ENCODE data around the gene LRRN4. TPM values are rescaled to one million over a fixed set of nuclear protein-coding genes. Genes with fewer than 3 reads are reported as not detected.

LRRN4 gene
- total and polyA plus RNA-seq, 9 of the 15 experiments (the other 6 are each of a cell fraction or from before 2014, with no cell fraction given): not detected

DNA sequence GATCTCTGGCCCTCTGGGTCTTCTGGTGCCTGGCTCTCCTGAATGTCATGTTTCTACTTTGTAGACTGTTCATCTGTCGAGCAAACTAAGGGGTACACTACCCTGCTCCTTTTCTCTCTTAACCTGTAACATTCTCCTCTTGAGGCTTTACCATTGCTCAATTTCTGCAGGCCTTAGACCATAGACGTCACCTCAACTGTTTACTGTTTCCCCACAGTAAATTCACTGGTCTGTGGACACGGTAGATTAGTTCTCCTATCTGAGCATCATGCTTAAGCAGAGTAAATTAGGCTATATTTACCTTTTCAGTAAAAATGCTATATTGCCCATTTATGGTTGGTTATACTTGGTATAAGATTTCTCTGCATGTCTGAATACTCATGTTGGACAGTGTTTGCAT is 62.9 kb downstream of the LRRN4 start (continued):
- TF ChIP-seq, protein P1, sequence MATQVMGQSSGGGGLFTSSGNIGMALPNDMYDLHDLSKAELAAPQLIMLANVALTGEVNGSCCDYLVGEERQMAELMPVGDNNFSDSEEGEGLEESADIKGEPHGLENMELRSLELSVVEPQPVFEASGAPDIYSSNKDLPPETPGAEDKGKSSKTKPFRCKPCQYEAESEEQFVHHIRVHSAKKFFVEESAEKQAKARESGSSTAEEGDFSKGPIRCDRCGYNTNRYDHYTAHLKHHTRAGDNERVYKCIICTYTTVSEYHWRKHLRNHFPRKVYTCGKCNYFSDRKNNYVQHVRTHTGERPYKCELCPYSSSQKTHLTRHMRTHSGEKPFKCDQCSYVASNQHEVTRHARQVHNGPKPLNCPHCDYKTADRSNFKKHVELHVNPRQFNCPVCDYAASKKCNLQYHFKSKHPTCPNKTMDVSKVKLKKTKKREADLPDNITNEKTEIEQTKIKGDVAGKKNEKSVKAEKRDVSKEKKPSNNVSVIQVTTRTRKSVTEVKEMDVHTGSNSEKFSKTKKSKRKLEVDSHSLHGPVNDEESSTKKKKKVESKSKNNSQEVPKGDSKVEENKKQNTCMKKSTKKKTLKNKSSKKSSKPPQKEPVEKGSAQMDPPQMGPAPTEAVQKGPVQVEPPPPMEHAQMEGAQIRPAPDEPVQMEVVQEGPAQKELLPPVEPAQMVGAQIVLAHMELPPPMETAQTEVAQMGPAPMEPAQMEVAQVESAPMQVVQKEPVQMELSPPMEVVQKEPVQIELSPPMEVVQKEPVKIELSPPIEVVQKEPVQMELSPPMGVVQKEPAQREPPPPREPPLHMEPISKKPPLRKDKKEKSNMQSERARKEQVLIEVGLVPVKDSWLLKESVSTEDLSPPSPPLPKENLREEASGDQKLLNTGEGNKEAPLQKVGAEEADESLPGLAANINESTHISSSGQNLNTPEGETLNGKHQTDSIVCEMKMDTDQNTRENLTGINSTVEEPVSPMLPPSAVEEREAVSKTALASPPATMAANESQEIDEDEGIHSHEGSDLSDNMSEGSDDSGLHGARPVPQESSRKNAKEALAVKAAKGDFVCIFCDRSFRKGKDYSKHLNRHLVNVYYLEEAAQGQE (IDR thresholded peaks at IDR 0.05; ENCODE audit: borderline replicate concordance): no peak
- TF ChIP-seq, protein P1 (CRISPR knock-in tag; IDR thresholded peaks at IDR 0.05; ENCODE audit: low read depth): no peak
- no peak for TF ChIP-seq ZNF707 (CRISPR knock-in tag; conservative IDR thresholded peaks at IDR 0.05)
- TF ChIP-seq, protein P2, sequence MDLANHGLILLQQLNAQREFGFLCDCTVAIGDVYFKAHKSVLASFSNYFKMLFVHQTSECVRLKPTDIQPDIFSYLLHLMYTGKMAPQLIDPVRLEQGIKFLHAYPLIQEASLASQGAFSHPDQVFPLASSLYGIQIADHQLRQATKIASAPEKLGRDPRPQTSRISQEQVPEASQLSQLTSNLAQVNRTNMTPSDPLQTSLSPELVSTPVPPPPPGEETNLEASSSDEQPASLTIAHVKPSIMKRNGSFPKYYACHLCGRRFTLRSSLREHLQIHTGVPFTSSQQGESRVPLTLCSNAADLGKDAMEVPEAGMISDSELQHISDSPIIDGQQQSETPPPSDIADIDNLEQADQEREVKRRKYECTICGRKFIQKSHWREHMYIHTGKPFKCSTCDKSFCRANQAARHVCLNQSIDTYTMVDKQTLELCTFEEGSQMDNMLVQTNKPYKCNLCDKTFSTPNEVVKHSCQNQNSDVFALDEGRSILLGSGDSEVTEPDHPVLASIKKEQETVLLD (IDR thresholded peaks at IDR 0.05): no peak
- TF ChIP-seq RAD51 (IDR thresholded peaks at IDR 0.05; ENCODE audit: borderline replicate concordance, low read depth): no peak
- no peak for TF ChIP-seq SOX6 (IDR thresholded peaks at IDR 0.05)
- no peak for TF ChIP-seq PHF21A (IDR thresholded peaks at IDR 0.05; ENCODE audit: borderline replicate concordance, low read depth)
- no peak for TF ChIP-seq BRD4 (IDR thresholded peaks at IDR 0.05)
- TF ChIP-seq HLTF (IDR thresholded peaks at IDR 0.05): no peak

Small RNA genes within 50 kb of the gene (small RNA-seq; reads per million reads assigned to genes)
- gene RN7SL498P: not detected

Other genes with a start within 250 kb of the LRRN4 start
- not detected in 2 replicates for gene CHGB, start 142.6 kb downstream of the LRRN4 start, total RNA-seq (2014; rRNA removed)
- 0.13 TPM in 1 of 2 replicates, not detected in the other for gene CHGB, start 142.6 kb downstream of the LRRN4 start, total RNA-seq (2014; rRNA removed; fragmentation: Illumina TruSeq; extraction: Trizol)
- 0.04 TPM in 1 of 2 replicates, not detected in the other for gene CHGB, start 142.6 kb downstream of the LRRN4 start, total RNA-seq (2015; rRNA removed; fragmentation: Illumina TruSeq; extraction: Trizol)
- gene CHGB, start 142.6 kb downstream of the LRRN4 start, total RNA-seq (2021): 0.09 TPM in 1 of 2 replicates, not detected in the other
- not detected in 2 replicates for gene CHGB, start 142.6 kb downstream of the LRRN4 start, polyA plus RNA-seq (2011; rRNA removed)
- 0.07 TPM in 1 of 2 replicates, not detected in the other for gene CHGB, start 142.6 kb downstream of the LRRN4 start, polyA plus RNA-seq (2014; fragmentation: Illumina TruSeq; extraction: Trizol)
- under 1 TPM in 1 of 2 experiments, not detected in 1; 0.03 TPM for gene CHGB, start 142.6 kb downstream of the LRRN4 start, polyA plus RNA-seq (2014; fragmentation: Nextera tagmentation; extraction: Ambion mirVana)
- gene CHGB, start 142.6 kb downstream of the LRRN4 start, polyA plus RNA-seq (2014; rRNA removed): not detected in 2 replicates
- 15.8 and 17.9 TPM in 2 replicates for gene TRMT6, start 103.5 kb downstream of the LRRN4 start, total RNA-seq (2014; rRNA removed)
- 15.6 and 17.0 TPM in 2 replicates for gene TRMT6, start 103.5 kb downstream of the LRRN4 start, total RNA-seq (2014; rRNA removed; fragmentation: Illumina TruSeq; extraction: Trizol)
- 15.0 and 16.8 TPM in 2 replicates for gene TRMT6, start 103.5 kb downstream of the LRRN4 start, total RNA-seq (2015; rRNA removed; fragmentation: Illumina TruSeq; extraction: Trizol)
- 12.8 and 14.4 TPM in 2 replicates for gene TRMT6, start 103.5 kb downstream of the LRRN4 start, total RNA-seq (2021)
- gene TRMT6, start 103.5 kb downstream of the LRRN4 start, polyA plus RNA-seq (2011; rRNA removed): 10.8 and 11.3 TPM in 2 replicates
- 19.4 and 21.3 TPM in 2 replicates for gene TRMT6, start 103.5 kb downstream of the LRRN4 start, polyA plus RNA-seq (2014; fragmentation: Illumina TruSeq; extraction: Trizol)
- gene TRMT6, start 103.5 kb downstream of the LRRN4 start, polyA plus RNA-seq (2014; fragmentation: Nextera tagmentation; extraction: Ambion mirVana): 10 to 100 TPM; 10.6 to 13.5 TPM
- 16.9 and 19.6 TPM in 2 replicates for gene TRMT6, start 103.5 kb downstream of the LRRN4 start, polyA plus RNA-seq (2014; rRNA removed)
- 19.3 and 22.5 TPM in 2 replicates for gene MCM8, start 103.4 kb downstream of the LRRN4 start, total RNA-seq (2014; rRNA removed)
- 43.8 and 46.2 TPM in 2 replicates for gene MCM8, start 103.4 kb downstream of the LRRN4 start, total RNA-seq (2014; rRNA removed; fragmentation: Illumina TruSeq; extraction: Trizol)
- gene MCM8, start 103.4 kb downstream of the LRRN4 start, total RNA-seq (2015; rRNA removed; fragmentation: Illumina TruSeq; extraction: Trizol): 35.1 and 37.4 TPM in 2 replicates
- 21.5 and 21.8 TPM in 2 replicates for gene MCM8, start 103.4 kb downstream of the LRRN4 start, total RNA-seq (2021)
- gene MCM8, start 103.4 kb downstream of the LRRN4 start, polyA plus RNA-seq (2011; rRNA removed): 38.1 and 43.2 TPM in 2 replicates
- 31.6 and 35.0 TPM in 2 replicates for gene MCM8, start 103.4 kb downstream of the LRRN4 start, polyA plus RNA-seq (2014; fragmentation: Illumina TruSeq; extraction: Trizol)
- 1 to 10 TPM; 4.5 to 9.0 TPM for gene MCM8, start 103.4 kb downstream of the LRRN4 start, polyA plus RNA-seq (2014; fragmentation: Nextera tagmentation; extraction: Ambion mirVana)
- gene MCM8, start 103.4 kb downstream of the LRRN4 start, polyA plus RNA-seq (2014; rRNA removed): 25.4 and 30.5 TPM in 2 replicates
- 28.3 and 28.9 TPM in 2 replicates for gene CRLS1, start 47.9 kb downstream of the LRRN4 start, total RNA-seq (2014; rRNA removed)
- 74.1 and 81.4 TPM in 2 replicates for gene CRLS1, start 47.9 kb downstream of the LRRN4 start, total RNA-seq (2014; rRNA removed; fragmentation: Illumina TruSeq; extraction: Trizol)
- gene CRLS1, start 47.9 kb downstream of the LRRN4 start, total RNA-seq (2015; rRNA removed; fragmentation: Illumina TruSeq; extraction: Trizol): 49.9 and 54.3 TPM in 2 replicates
- 46.7 and 47.8 TPM in 2 replicates for gene CRLS1, start 47.9 kb downstream of the LRRN4 start, total RNA-seq (2021)
- 149 and 195 TPM in 2 replicates for gene CRLS1, start 47.9 kb downstream of the LRRN4 start, polyA plus RNA-seq (2011; rRNA removed)
- 51.5 and 54.2 TPM in 2 replicates for gene CRLS1, start 47.9 kb downstream of the LRRN4 start, polyA plus RNA-seq (2014; fragmentation: Illumina TruSeq; extraction: Trizol)
- gene CRLS1, start 47.9 kb downstream of the LRRN4 start, polyA plus RNA-seq (2014; fragmentation: Nextera tagmentation; extraction: Ambion mirVana): 10 to 100 TPM; 10.9 to 15.1 TPM
- gene CRLS1, start 47.9 kb downstream of the LRRN4 start, polyA plus RNA-seq (2014; rRNA removed): 54.7 and 57.6 TPM in 2 replicates
- not detected in 2 replicates for gene FERMT1, start 69.0 kb upstream of the LRRN4 start, total RNA-seq (2014; rRNA removed)
- not detected in 2 replicates for gene FERMT1, start 69.0 kb upstream of the LRRN4 start, total RNA-seq (2014; rRNA removed; fragmentation: Illumina TruSeq; extraction: Trizol)
- gene FERMT1, start 69.0 kb upstream of the LRRN4 start, total RNA-seq (2015; rRNA removed; fragmentation: Illumina TruSeq; extraction: Trizol): not detected in 2 replicates
- gene FERMT1, start 69.0 kb upstream of the LRRN4 start, total RNA-seq (2021): 0.07 and 0.09 TPM in 2 replicates
- not detected in 2 replicates for gene FERMT1, start 69.0 kb upstream of the LRRN4 start, polyA plus RNA-seq (2011; rRNA removed)
- gene FERMT1, start 69.0 kb upstream of the LRRN4 start, polyA plus RNA-seq (2014; fragmentation: Illumina TruSeq; extraction: Trizol): not detected in 2 replicates
- not detected for gene FERMT1, start 69.0 kb upstream of the LRRN4 start, polyA plus RNA-seq (2014; fragmentation: Nextera tagmentation; extraction: Ambion mirVana)
- not detected in 2 replicates for gene FERMT1, start 69.0 kb upstream of the LRRN4 start, polyA plus RNA-seq (2014; rRNA removed)